Endothelial cell of umbilical vein (primary cell): ENCODE measurements around the gene NPY.

Experiments
- CTCF ChIP-seq, 2 donors: IDR thresholded peaks; 1 replicate in 1 of 2; 2 replicates in 1 of 2; pipeline ENCODE4 v1.5.1; 2011; ENCODE audit warnings: low read length in 2 of 2, mild to moderate bottlenecking in 2 of 2, moderate library complexity in 2 of 2, control low read depth in 1 of 2, inconsistent platforms in 1 of 2, low read depth in 1 of 2; ENCODE audit not compliant: insufficient read depth in 1 of 2; ENCODE audit errors: extremely low read depth in 1 of 2
- EZH2 ChIP-seq: IDR thresholded peaks from 2 replicates; pipeline ENCODE4 v1.6.1; 2012; ENCODE audit warnings: borderline replicate concordance, low read depth, mild to moderate bottlenecking, moderate library complexity, low read length, inconsistent platforms; ENCODE audit not compliant: severe bottlenecking
- GATA2 ChIP-seq: IDR thresholded peaks from 2 replicates; pipeline ENCODE4 v1.7.0; 2011; ENCODE audit warnings: low read depth, mild to moderate bottlenecking, moderate library complexity, mixed read lengths, low read length; ENCODE audit not compliant: insufficient read length, insufficient read depth
- MAX ChIP-seq: IDR thresholded peaks from 2 replicates; pipeline ENCODE4 v1.6.1; 2011; ENCODE audit not compliant: insufficient read depth, insufficient read length
- POLR2A ChIP-seq: IDR thresholded peaks from 2 replicates; pipeline ENCODE4 v1.6.1; 2012; ENCODE audit warnings: low read depth, mild to moderate bottlenecking, control low read depth, low read length
- POLR2AphosphoS5 ChIP-seq: IDR thresholded peaks from 2 replicates; pipeline ENCODE4 v1.6.1; 2012; ENCODE audit warnings: low read depth, mild to moderate bottlenecking, control low read depth, low read length, moderate library complexity; ENCODE audit not compliant: insufficient read depth

- no peak for TF ChIP-seq POLR2AphosphoS5
- no peak for TF ChIP-seq MAX
- TF ChIP-seq POLR2A: no peak
- TF ChIP-seq EZH2: no peak
- no peak for TF ChIP-seq CTCF (IDR thresholded peaks at IDR 0.05; ENCODE audit: extremely low read depth in 1 of 2, insufficient read depth in 1 of 2, low read depth in 1 of 2, low read length in 2 of 2)
- TF ChIP-seq GATA2: no peak
Observed at GRCh38 chr7:24279512-24279911, 4.5 kb upstream of the NPY start.
